NCI-H2081 (cell line): Measurements from ENCODE around the gene PLEKHA7.

Source experiments
- DNase-seq, 2 experiments: peaks; one replicate each; lab custom pipeline; 2025; lab: John Stamatoyannopoulos, UW

The PLEKHA7 gene

DNA sequence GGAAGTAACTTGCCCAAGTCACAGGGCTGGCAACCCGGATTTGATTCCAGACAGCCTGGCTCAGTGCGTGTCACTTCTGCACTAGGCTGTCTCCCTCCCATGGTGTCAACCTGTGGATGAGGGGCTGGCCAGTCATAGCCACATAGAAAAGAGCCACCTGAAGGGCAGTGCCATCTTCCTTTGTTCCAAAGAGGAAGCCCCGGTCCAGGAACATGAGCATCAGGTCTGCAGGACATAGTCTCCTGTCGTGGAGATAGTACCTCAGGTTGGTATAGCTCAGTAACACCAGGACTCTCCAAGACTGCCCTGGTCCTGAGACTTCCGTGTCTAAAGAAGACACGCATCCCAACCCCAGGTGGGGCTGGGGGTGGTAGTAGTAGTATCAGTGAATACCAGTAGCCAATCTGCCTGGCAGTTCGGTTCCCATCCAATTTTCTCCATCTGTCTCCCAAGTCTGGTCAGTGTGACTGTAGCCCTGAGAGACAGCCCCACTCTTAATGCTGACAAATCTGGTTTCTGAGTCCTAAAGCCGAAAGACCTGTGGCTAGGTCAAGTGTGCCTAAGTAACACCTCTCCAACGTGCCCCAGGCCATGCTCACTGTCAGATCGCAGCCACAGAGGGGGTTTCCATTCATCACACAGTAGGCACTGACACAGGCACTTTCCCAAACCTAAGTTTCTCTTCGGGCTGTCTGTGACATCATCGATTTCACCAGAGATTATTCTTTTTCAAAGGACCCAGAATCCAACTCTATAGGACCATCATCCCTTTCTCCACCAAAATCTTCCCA lies 242.7 kb downstream of the PLEKHA7 start:
- DNase-seq, result no peak

DNA sequence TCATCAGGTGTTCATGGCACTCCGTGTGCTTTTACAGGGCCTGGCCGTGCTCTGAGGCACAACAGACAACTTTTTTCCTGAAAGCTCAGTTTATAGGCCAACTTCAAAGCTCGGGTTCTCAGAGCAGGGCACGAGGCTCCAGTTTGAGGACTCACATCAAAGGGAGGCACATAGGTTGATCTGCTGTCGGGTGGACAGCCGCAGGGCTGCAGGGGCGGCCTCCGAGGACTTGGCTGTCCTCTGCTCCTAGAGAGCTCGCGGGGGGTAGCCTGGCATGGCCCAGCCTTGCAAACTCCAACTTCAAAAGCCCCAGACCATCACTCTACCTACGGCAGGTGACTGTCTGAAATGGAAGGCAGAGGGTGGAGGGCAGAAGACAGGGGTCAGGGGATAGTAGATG lies 244.2 kb downstream of the PLEKHA7 start:
- DNase-seq, result no peak

DNA sequence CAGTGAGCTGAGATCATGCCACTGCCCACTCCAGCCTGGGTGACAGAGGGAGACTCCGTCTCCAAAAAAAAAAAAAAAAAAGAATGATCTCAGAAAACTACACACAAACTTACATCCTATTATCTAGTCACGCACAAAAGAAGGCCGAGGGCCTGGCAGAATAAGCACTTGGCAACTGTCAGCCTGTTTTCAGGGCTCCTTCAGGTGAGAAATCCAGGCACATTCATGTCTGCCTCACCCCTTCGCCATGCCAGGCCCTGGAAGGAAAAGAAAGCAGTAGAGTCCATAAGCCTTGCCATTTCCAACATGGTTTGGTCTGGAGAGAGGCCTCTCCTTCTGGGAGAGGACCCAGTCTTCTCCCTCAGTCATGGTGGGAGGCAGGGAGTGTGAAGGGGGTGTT lies 244.8 kb downstream of the PLEKHA7 start:
- DNase-seq, result no peak

DNA sequence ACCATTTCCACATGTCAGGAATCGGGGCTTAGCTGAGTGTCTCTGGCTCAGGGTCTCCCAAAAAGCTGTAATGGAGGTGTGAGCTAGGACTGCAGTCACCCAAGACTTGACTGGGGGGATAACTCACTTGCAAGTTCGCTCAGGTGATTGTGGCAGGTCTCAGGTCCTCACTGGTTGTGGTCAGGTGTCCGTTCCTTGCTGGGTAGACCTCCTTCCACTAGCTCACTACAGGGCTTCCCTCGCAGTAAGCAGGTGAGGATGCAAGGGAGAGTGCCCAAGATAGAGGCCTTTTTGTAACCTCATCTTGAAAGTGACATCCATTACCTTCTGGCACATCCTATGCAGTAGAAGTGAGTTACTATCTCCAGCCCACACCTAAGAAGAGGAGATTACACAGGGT lies 246.3 kb downstream of the PLEKHA7 start:
- no peak for DNase-seq

DNA sequence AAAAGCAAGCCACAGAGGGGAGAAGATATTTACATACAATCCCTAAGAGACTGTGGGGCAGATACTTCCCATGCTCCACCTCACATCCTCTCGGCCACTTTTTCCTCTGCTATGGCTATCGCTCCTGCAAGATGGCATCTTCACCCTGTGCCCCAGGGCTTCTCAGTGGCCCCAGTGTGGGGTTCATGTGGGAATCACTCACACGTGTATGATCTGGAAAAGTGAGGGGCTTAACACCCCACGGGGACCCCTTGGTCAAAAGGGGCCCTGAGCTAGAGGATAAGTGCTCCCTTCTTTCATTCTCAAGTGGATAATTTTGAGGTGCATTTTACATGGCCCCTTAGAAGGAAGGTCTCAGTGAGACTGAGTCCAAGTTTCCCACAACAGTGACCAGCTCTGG lies 247.1 kb downstream of the PLEKHA7 start:
- DNase-seq, result no peak

DNA sequence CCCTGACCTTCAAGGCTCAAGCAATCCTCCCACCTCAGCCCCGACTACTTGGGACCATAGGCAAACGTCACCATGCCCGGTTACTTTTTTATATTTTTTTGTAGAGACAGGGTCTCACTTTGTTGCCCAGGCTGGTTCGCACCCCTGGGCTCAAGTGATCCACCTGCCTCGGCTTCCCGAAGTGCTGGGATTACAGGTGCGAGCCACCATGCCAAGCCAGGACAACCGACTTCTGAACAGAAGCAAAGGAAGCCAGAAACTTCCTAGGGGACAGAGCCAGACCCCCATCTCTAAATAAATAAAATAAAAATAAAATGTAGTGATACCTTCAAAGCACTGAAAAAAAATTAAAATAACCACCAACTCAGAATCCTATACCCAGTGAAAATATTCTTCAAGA lies 249.3 kb downstream of the PLEKHA7 start:
- DNase-seq, result no peak

DNA sequence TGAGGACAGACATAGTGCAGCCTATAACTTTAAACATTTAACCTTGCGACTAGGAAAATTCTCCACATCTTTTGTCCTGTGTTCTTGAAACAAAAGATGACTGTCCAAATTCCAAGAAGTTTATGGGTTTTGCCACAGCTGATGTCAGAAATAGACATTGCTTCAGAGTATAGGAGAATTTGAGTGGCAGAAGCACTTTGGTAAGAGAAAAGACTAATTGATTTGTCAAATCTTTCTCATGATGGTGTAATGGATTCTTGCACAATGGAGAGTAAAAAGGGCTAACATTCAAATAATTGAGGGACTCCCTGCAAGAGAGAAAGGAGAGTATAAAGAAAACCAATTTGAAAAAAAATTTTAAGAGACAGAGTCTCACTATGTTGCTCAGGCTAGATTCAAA lies 250.5 kb downstream of the PLEKHA7 start:
- DNase-seq, result no peak

DNA sequence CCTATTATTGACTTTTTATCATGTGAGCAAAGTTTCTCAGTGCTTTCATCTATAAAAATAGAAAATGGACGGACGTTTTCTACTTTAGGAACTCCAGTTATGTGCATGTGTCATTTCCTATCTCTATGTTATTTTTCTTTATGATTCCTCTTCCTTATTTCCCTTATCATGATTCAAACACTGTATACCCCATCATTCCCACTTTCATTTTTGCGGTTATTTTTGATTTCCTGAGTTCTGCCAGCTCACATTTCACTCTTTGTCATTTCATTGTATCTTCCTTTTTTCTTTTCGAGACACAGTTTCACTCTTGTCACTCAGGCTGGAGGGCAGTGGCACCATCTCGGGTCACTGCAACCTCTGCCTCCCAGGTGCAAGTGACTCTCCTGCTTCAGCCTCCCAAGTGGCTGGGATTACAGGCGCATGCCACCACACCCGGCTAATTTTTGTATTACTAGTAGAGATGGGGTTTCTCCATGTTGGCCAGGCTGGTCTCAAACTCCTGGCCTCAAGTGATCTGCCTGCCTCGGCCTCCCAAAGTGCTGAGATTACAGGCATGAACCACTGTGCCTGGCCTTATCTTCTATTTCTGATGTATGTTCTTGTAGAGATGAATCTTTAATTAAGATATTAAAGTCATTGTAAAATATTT lies 254.2 kb downstream of the PLEKHA7 start:
- no peak for DNase-seq

DNA sequence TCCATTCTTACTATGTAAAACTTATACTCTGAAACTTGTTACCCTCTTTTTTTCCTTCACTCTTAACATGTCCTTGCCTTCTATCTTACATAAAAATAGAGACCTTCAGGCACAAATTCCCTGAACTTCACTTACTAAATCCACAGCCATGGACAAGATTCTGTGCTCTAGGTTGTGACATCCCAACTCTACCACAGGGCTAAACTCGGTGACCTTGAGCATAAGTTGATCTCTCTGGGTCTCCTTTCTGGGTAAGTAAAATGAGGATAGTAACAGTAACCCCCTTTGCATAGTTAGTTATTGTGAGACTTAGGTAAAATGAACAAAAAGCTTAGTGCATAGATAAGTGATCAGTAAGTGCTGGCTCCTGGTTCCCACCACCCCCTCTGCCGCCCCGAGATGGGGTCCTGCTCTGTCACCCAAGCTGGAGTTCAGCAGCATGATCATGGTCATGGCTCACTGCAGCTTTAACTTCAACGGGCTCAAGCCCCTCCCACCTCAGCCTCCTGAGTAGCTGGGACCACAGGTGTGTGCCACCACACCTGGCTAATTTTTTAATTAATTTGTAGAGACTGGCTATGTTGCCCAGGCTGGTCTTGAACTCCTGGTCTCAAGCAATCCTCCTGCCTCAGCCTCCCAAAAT lies 255.7 kb downstream of the PLEKHA7 start:
- DNase-seq, result no peak

DNA sequence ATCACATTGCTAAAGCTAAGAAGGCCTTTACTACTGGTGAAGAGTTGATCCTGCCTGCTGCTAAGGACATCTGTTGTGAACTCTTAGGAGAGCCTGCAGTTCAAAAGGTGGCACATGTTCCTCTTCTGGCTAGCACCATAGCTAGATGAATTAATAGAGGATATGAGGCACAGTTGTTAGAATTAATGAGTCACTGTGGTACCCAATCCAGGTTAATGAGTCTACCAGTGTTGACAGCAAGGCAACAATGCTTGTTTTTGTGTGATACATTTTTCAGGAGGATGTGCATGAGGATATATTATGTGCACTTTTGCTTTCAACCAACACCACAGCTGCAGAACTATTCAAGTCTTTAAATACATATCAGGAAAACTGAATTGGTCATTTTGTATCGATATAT lies 263.8 kb downstream of the PLEKHA7 start:
- DNase-seq, result no peak

DNA sequence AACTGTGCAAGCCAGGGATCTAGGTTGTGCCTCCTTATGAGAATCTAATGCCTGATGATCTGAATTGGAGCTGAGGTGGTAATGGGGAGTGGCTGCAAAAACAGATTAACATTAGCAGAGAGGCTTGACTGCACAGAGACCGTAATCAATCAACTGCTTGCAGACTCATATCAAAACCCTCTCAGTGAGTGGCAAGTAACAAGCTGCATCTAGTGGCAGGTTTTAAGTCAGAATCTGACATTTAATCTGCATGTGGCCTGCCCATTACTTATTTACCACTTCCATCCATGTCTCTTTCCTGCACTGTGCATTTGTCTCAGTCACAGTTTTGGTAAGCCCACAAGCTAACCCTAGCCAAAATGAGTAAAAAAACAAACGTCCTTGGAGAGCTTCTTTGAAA lies 264.5 kb downstream of the PLEKHA7 start:
- no peak for DNase-seq

DNA sequence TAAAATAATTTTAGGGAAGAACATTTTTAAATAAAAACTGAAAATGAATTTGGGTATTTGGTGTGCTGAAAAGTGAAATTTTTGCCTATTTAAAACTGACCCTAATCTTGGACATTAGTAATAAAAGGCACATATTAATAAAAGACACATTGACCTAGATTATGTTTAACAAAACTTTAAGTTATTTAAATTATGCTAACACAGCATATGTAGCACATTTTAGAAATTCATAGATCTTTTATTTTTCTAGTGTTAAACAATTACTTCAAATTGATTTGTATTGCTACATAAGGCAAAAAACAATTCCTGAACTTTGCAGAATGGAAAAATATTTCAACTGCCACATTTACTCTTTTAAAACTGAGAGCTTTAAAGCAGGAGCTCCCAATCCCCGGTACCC lies 265.1 kb downstream of the PLEKHA7 start:
- no peak for DNase-seq

DNA sequence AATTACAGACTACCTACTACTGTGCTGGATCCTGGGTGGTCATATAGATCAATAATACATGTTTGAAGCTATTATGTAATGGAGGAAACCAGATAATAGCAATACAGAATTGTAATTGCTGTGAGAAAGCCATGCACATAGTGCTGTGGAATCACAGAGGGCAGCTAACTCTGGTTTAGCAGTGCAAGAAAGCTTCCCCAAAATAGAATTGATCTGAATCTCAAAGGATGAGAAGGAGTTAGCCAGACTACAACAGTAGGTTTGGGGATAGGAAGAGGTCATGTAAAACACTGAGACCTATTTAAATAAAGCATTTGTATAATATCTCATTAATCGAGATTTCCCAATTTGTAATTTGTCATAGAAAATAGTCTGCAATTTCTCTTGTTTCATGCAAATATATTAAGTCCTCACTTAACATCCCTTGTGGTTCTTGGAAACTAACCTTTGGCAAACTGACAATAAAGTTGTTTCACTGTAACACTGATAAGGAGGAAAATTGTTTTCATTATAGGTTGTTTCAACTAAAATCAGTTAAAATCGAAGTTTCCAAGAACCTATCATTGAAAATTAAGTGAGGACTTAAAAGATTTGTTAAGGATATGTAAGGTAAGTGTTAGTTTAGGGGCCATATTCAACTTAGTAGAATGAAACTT lies 268.1 kb downstream of the PLEKHA7 start:
- DNase-seq, result no peak

DNA sequence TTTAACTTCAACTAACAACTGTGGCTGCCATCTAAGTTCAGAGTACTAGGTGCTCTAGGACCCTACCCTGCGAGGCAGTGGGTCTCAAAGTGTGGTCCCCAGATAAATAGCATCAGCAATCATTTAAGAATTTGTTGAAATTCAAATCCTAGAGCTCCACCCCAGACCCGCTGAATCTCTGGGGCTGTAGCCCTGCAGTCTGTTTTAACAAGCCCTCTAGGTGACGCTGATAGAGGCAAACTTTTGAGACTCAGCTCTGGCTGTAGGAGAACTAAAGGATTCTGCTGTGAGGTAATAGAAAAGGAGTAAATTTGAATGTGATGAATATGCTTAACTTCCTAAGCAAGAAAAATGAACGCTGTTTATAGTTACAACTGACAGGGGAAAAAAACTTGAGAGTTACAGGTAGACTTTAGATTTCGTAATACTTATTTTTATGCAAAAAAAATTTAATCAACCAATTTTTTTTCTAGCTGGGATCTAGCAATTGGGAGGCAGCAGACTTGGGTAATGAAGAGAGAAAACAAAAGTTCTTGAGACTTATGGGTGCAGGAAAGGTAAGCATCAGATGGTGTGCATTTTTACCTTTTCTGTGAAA lies 270.0 kb downstream of the PLEKHA7 start:
- DNase-seq, result no peak

DNA sequence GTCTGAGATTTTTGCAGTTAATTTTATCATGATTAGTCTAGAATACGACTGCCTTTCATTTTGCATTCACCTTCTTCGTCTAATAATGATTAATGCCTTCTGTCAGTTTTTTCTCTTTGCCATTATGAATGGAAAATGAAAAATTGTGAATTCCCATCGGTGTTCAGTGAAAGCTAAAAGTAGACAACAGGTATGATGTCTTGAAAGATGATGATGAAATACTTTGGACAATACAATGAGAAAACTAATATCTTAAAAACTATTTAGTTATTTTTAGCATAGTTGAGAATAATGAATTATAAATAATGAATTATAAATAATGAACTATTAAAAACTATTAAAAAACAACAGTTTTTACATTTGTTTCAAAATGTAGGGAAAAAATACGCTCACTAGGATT lies 270.7 kb downstream of the PLEKHA7 start:
- no peak for DNase-seq

DNA sequence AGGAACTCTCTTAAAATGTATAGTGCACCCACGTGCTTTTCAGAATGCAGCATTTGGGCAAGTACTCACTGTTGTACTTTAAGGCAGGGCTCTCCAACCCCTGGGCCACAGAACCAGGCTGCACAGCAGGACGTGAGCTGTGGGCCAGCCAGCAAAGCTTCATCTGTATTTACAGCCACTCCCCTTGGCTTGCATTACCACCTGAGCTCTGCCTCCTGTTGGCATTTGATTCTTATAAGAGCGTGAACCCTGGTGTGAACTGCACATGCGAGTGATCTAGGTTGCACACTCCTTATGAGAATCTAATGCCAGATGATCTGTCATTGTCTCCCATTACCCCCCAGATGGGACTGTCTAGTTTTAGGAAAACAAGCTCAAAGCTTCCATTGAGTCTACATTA lies 272.7 kb downstream of the PLEKHA7 start:
- DNase-seq, result peak in 1 of 2 experiments; percentile 43

DNA sequence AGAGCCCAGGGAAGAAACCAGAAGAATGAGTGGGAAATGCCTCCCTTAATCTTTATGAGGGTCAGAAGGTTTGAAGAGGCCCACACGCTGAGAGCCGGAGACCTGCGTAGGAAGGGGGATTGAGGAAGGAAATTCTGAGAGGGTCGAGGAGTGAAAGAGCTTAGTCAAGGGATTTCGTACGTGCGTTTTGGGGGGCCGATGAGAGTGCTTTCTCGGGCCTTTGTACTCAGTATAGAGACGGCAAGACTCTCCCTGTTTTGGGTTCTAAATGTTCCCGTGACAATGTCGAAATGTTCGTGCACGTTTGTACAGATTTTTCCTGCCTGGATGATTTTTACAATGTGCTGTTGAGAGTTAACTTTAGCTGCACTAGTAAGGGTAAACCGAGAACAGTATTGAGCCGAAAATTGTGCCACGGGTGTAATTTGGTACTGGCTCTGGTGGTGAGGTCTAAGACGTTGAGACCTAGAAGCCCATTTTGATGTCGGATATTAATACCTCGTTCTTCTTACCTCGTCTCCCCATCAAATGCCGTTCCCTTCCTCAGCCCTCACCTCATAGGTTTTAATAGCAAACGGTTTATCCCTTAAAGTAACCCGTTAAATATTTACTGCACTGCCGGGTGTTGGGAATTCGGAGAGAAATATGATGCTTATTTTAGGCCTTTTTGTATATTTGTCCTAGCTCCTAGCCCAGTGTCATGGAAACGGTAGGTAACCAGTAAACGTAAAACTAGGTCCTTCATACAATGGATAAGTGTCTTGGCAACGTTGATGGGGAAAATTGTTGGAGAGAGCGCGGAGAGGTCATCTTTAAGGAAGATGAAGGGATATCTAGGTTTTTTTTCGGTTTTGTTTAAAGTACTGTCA lies 275.0 kb downstream of the PLEKHA7 start:
- DNase-seq, result peak in 1 of 2 experiments; percentile 31

DNA sequence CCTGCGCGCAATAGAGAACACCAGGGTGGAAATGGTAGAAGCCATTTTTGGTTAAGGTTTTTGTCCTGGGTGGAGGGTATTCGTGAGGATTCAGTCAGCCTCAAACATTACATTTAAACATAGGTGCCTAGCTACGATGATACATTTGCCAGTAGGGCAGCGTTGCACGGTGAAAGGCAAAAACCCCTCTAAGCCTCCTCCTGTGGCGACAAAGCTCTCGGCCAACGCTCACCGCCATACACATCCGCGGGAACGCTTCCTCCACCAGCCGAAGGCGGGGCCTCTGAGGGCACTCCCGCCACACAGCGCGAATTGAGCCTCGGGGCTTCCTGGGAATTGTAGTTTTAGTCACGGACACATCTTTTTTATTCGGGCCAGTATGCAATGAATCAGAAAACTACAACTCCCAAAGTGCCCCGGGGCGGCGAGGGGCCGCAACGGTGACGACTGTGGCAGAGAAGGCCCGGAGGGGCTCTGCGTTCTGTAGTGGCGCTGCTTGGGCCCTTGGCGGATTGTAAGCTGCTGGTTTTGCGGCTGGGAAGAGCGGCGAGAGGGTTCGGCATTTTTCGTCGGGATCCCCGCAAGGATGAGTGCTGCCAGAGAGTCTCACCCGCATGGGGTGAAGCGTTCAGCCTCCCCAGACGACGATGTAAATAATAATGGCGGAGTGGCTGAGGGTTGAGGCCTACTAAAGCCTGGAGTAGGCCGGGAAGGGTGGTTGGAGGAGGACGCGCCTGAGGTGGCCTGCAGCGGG lies 275.8 kb downstream of the PLEKHA7 start, which contains the start of gene C11orf58:
C11orf58 (plus strand) TSS at position 455 of the 754 bp plus-strand sequence; CDS start at position 587, 132 bp downstream.
- DNase-seq, result peak; percentile 96 to 98

DNA sequence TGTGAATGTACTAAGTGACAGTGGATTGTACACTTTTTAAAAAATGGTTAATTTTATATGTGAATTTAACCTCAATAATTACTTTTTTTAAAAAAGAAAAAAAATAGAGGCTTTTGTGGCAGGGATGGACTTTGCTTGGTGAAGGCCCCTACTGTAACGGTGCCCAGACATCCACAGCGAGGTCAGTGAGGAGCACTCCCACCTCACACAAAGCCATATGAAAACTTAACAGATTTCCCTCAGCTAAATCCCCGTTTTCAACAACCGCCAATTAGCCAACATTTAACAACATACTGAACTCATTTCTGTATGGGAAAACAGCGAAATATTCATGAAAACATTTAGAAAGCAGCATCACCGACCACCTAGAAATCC lies 276.4 kb downstream of the PLEKHA7 start:
- no peak for DNase-seq
